Neutrophil (primary cell): ENCODE data around the gene CCDC3.

ENCODE experiments used
- H3K27ac ChIP-seq: fragments of 200-600 bp; sonication (generic); 2 replicates; pipeline ENCODE4 v1.5.1; 2016; ENCODE audit warnings: mild to moderate bottlenecking, moderate library complexity
- H3K27me3 ChIP-seq: fragments of 200-600 bp; sonication (generic); 2 replicates; pipeline ENCODE4 v1.6.0; 2016; ENCODE audit warnings: mild to moderate bottlenecking
- H3K36me3 ChIP-seq: fragments of 200-600 bp; sonication (generic); 2 replicates; pipeline ENCODE4 v1.5.1; 2017
- H3K4me1 ChIP-seq, 2 experiments: fragments of 200-600 bp in 1 of 2; sonication (generic) in 1 of 2; 1 replicate in 1 of 2; 2 replicates in 1 of 2; pipeline versions ENCODE4 v1.5.1 to v1.6.1; 2013 to 2016; ENCODE audit warnings: low read depth in 1 of 2, low read length in 1 of 2, mild to moderate bottlenecking in 1 of 2, moderate library complexity in 1 of 2; ENCODE audit not compliant: control insufficient read depth in 1 of 2, insufficient read depth in 1 of 2
- H3K4me3 ChIP-seq, 2 experiments: fragments of 200-600 bp in 1 of 2; sonication (generic) in 1 of 2; 1 replicate in 1 of 2; 2 replicates in 1 of 2; pipeline ENCODE4 v1.5.1; 2013 to 2016; ENCODE audit warnings: low read depth in 1 of 2, low read length in 1 of 2, mild to moderate bottlenecking in 1 of 2, moderate library complexity in 1 of 2
- H3K9me3 ChIP-seq: fragments of 200-600 bp; sonication (generic); 2 replicates; pipeline ENCODE4 v1.5.1; 2016
- CTCF ChIP-seq: fragments of 200-600 bp; sonication (generic); IDR thresholded peaks from 2 replicates; pipeline ENCODE4 v1.5.1; 2016; ENCODE audit warnings: antibody characterized with exemption

Gene CCDC3

DNA sequence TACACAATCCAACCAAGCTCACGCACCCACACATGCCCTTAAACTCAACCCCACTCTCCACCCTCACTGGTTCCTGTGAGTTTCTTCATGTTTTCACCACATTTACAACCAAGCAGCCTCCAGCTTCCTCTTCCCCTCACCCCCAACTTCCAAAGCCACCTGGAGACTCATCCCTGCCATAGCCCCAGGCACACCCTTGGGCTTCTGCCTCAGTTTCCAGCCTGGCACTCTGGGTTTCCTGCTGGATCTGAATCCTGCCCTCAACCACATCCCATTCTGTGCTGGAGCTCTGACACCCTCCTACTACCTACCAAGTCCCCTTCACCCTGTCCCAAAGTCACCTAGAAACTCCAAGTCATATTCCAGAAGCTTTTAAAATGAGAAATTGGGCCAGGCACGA, 29.4 kb downstream of the CCDC3 start:
- H3K36me3 ChIP-seq = no peaks in the 10 kb centered on the region

GRCh38 chr10:12971001-12971788, 30.3 kb downstream of the CCDC3 start:
- Histone ChIP-seq H3K27me3 (no peaks in the 10 kb centered on the region), H3K4me3 (no peak overlapping the region), H3K27ac (no peak overlapping the region), H3K4me1 (no peaks in the 10 kb centered on the region), H3K36me3 (no peaks in the 10 kb centered on the region), H3K9me3 (no peaks in the 10 kb centered on the region)
- TF ChIP-seq CTCF = no peak

More for the DNA sequence above, 29.4 kb downstream of the CCDC3 start:
- Histone ChIP-seq H3K4me3 (no peak overlapping the region), H3K9me3 (no peaks in the 10 kb centered on the region), H3K27ac (no peak overlapping the region), H3K4me1 (no peaks in the 10 kb centered on the region), H3K27me3 (no peaks in the 10 kb centered on the region)
- no peak for TF ChIP-seq CTCF

GRCh38 chr10:12969951-12970350, 31.6 kb downstream of the CCDC3 start:
- Histone ChIP-seq H3K27me3 (no peaks in the 10 kb centered on the region), H3K36me3 (no peaks in the 10 kb centered on the region), H3K4me3 (no peak overlapping the region), H3K4me1 (no peaks in the 10 kb centered on the region), H3K27ac (no peak overlapping the region), H3K9me3 (no peaks in the 10 kb centered on the region)
- TF ChIP-seq CTCF = no peak

DNA sequence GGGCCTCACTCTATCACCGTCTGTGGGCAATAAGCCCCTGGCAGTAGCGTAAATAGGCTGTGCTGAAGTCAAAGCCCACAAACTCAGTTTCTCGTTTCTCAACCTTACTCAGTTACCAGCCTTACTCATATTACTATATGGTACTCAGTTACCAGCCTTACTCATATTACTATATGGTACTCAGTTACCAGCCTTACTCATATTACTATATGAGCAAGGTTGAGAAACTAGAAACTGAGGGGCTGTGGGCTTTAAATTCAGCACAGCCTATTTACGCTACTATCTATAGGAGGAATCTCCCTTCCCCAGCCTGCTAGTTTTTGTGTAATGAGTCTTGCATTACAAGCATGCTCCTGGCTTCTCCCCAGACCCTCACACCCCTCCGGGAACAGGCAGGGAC, 35.4 kb downstream of the CCDC3 start:
- TF ChIP-seq CTCF = no peak
- H3K36me3 ChIP-seq = no peaks in the 10 kb centered on the region
- no peaks in the 10 kb centered on the region for H3K4me1 ChIP-seq
- no peaks in the 10 kb centered on the region for H3K9me3 ChIP-seq
- no peak overlapping the region for H3K27ac ChIP-seq
- H3K4me3 ChIP-seq = no peak overlapping the region
- no peaks in the 10 kb centered on the region for H3K27me3 ChIP-seq

- no peak for TF ChIP-seq CTCF
- Histone ChIP-seq H3K9me3 (no peaks in the 10 kb centered on the region), H3K4me3 (no peak overlapping the region), H3K27me3 (no peaks in the 10 kb centered on the region), H3K27ac (no peak overlapping the region), H3K4me1 (no peaks in the 10 kb centered on the region), H3K36me3 (no peaks in the 10 kb centered on the region)
These were observed 35.9 kb downstream of the CCDC3 start for GRCh38 chr10:12965571-12965970.
